ENCODE data around the gene KLF8.

The KLF8 gene

DNA sequence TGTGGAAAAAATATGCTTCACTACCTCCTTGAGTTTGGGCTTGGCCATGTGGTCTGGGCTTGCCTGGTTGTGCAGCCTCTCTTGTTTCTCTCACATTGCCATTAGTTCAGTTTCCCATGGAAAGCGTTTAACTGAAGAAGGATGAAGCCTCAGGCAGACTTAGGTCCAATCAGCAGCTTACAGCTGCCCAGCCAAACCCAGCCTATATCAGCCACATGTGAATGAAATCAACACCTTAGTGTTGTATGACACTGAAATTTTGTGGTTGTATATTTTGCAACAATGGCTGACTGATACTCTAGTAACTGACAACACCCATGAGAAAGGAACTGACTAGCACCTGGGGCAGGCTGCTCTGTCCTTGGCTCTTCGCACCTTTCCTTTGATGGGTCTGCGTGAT is 81.2 kb downstream of the KLF8 start:
- DNase-seq = no peak

- DNase-seq = no peak
Measured at GRCh38 chrX:56314334-56314733, 82.2 kb downstream of the KLF8 start.

DNA sequence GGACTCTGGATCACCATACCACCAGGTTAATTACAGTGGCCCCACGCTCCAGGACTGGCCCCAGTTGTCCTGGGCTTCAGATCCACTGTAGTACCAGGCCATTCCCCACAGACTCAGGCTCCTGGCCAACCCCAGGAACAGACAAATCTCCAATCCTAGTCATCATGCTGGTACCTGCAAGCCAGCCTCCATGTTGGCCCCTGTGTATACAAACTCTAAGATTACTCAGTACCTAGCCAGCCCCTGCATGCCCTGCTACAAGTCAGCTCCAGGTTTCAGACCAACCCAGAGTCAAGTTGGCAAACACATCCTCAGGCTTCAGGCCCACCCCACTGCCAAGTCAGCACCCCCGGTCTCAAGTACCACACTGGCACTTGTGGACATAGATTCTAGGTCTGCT is 85.9 kb downstream of the KLF8 start:
- DNase-seq = no peak

DNA sequence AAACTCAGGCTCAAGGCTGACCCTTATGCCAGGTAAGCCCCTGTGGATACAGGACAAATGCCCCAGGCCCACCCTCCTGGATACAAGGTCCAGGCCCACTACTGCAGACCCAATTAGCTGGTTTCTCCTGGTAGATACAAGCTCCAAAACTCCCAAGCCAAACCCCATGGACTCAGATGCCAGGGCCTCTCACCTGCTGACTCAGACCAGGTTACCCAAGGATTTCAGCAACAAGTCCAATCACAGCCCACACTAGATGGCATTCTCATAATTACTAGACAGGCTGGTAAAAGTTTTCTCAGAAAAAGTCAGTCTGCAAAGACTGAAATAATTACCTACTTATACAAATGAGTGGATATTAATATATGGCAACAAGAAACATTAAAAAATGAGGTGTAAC is 87.0 kb downstream of the KLF8 start:
- no peak for DNase-seq

Data from NCI-H1417 treated with DMSO at 0.1 percent for 48 hours (cell line).